ENCODE data around the gene RTEL1. TPM values are rescaled to one million over a fixed set of nuclear protein-coding genes. Genes with fewer than 3 reads are reported as not detected.

RTEL1 gene
- total and polyA plus RNA-seq, 8 donors, result 7.6 to 70.4 (median 16.1) TPM

- Histone ChIP-seq H3K36me3 (peaks cover 16 to 74% (median 70%) of the 10 kb centered on the region in 4 donors), H3K27me3 (no peaks in the 10 kb centered on the region), H3K4me3 (no peak overlapping the region), H3K9me3 (no peaks in the 10 kb centered on the region), H3K4me1 (peaks cover 16 to 21% (median 17%) of the 10 kb centered on the region in 4 donors), H3K27ac (no peak overlapping the region)
- WGBS, 5 donors, result 83 to 92% (median 87%) methylated on average over 13 of the region's 13 CpGs; no CpG with 5 or more reads in 1 of the 5 donors
- intact Hi-C loops (cut with DNase I; ENCODE audit: low total_unique reads), result no loop called here
- no peak for DNase-seq
- TF ChIP-seq POLR2A (IDR thresholded peaks at IDR 0.05) (no peak), EP300 (IDR thresholded peaks at IDR 0.05) (no peak), POLR2AphosphoS5 (IDR thresholded peaks at IDR 0.05) (no peak)
- TF ChIP-seq, protein P1, sequence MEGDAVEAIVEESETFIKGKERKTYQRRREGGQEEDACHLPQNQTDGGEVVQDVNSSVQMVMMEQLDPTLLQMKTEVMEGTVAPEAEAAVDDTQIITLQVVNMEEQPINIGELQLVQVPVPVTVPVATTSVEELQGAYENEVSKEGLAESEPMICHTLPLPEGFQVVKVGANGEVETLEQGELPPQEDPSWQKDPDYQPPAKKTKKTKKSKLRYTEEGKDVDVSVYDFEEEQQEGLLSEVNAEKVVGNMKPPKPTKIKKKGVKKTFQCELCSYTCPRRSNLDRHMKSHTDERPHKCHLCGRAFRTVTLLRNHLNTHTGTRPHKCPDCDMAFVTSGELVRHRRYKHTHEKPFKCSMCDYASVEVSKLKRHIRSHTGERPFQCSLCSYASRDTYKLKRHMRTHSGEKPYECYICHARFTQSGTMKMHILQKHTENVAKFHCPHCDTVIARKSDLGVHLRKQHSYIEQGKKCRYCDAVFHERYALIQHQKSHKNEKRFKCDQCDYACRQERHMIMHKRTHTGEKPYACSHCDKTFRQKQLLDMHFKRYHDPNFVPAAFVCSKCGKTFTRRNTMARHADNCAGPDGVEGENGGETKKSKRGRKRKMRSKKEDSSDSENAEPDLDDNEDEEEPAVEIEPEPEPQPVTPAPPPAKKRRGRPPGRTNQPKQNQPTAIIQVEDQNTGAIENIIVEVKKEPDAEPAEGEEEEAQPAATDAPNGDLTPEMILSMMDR (IDR thresholded peaks at IDR 0.05), result no peak
These were observed 20.0 kb downstream of the RTEL1 start for GRCh38 chr20:63678071-63678470.

- peaks cover 16 to 66% (median 63%) of the 10 kb centered on the region in 4 donors for H3K36me3 ChIP-seq
- WGBS, 5 donors, result 85 to 92% (median 90%) methylated on average over 35 to 38 of the region's 38 CpGs
- intact Hi-C loops (cut with DNase I; ENCODE audit: low total_unique reads), result no loop called here
- DNase-seq, result no peak
- H3K27ac ChIP-seq, result no peak overlapping the region
- no peaks in the 10 kb centered on the region for H3K9me3 ChIP-seq
- no peaks in the 10 kb centered on the region for H3K27me3 ChIP-seq
- no peak for TF ChIP-seq POLR2A (IDR thresholded peaks at IDR 0.05)
- TF ChIP-seq POLR2AphosphoS5 (IDR thresholded peaks at IDR 0.05), result no peak
- no peak for TF ChIP-seq EP300 (IDR thresholded peaks at IDR 0.05)
- TF ChIP-seq, protein P1 (IDR thresholded peaks at IDR 0.05), result no peak
- no peak overlapping the region for H3K4me3 ChIP-seq
- peaks cover 16 to 22% (median 20%) of the 10 kb centered on the region in 4 donors for H3K4me1 ChIP-seq
These were observed 20.8 kb downstream of the RTEL1 start for GRCh38 chr20:63678667-63679465.

DNA sequence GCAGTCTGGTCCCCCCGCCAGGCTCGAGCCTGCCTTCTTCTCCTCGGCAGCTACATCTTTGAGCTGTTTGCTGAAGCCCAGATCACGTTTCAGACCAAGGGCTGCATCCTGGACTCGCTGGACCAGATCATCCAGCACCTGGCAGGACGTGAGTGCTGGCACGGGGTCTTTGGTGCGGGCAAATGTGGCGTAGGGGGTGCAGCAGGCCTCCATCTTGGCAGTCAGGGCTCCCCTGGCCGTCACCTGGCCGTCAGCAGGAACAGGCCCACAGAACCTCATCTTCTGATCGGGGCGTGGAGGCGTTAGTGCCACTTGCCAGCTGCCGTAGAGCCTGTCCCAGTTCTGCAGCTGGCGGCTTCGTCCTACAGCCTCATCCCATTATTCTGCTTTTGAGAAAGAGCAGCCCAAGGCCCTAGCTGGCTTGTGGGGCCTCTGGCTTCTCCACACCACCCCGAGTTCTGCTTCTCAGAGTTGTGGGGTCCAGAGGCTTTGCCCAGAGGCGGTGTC, 21.7 kb downstream of the RTEL1 start:
- intact Hi-C loops (cut with DNase I; ENCODE audit: low total_unique reads), result no loop called here
- Histone ChIP-seq H3K27ac (no peak overlapping the region), H3K4me3 (no peak overlapping the region), H3K36me3 (peaks cover 16 to 56% (median 54%) of the 10 kb centered on the region in 4 donors), H3K9me3 (no peaks in the 10 kb centered on the region), H3K27me3 (no peaks in the 10 kb centered on the region), H3K4me1 (peaks cover 16 to 22% (median 20%) of the 10 kb centered on the region in 4 donors)
- WGBS, 5 donors, result 91 to 94% (median 94%) methylated on average over 15 to 19 of the region's 19 CpGs
- no peak for TF ChIP-seq POLR2A (IDR thresholded peaks at IDR 0.05)
- TF ChIP-seq, protein P1 (IDR thresholded peaks at IDR 0.05), result no peak
- TF ChIP-seq EP300 (IDR thresholded peaks at IDR 0.05), result no peak
- no peak for TF ChIP-seq POLR2AphosphoS5 (IDR thresholded peaks at IDR 0.05)
- no peak for DNase-seq

DNA sequence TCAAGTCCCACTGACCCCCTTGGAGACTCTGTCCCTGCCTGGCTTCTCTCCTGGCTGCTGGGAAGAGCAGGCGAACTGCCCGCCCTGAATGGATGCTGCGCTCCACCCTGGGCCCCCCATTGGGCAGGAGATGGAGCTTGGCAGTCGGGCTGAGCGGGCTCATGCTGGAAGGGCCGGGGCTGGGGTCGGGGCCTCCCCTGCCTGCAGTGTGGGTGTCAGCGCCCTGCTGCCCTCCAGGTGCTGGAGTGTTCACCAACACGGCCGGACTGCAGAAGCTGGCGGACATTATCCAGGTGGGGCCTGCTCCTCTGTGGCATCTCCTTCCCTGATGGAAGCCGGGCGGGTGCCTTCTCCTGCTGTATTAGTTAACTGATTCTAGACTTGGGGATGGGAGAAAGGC, 22.3 kb downstream of the RTEL1 start:
- DNase-seq, result no peak
- Histone ChIP-seq H3K9me3 (no peaks in the 10 kb centered on the region), H3K4me3 (no peak overlapping the region), H3K4me1 (peaks cover 17 to 28% (median 23%) of the 10 kb centered on the region in 4 donors), H3K27ac (no peak overlapping the region), H3K36me3 (peaks cover 16 to 50% (median 49%) of the 10 kb centered on the region in 4 donors), H3K27me3 (no peaks in the 10 kb centered on the region)
- 93 to 100% (median 95%) methylated on average over 7 to 13 of the region's 13 CpGs for WGBS, 5 donors
- no peak for TF ChIP-seq POLR2A (IDR thresholded peaks at IDR 0.05)
- no peak for TF ChIP-seq POLR2AphosphoS5 (IDR thresholded peaks at IDR 0.05)
- TF ChIP-seq, protein P1 (IDR thresholded peaks at IDR 0.05), result no peak
- TF ChIP-seq EP300 (IDR thresholded peaks at IDR 0.05), result no peak
- intact Hi-C loops (cut with DNase I; ENCODE audit: low total_unique reads), result no loop called here
